ENCODE results near the gene KCNQ2.

Gene KCNQ2

DNA sequence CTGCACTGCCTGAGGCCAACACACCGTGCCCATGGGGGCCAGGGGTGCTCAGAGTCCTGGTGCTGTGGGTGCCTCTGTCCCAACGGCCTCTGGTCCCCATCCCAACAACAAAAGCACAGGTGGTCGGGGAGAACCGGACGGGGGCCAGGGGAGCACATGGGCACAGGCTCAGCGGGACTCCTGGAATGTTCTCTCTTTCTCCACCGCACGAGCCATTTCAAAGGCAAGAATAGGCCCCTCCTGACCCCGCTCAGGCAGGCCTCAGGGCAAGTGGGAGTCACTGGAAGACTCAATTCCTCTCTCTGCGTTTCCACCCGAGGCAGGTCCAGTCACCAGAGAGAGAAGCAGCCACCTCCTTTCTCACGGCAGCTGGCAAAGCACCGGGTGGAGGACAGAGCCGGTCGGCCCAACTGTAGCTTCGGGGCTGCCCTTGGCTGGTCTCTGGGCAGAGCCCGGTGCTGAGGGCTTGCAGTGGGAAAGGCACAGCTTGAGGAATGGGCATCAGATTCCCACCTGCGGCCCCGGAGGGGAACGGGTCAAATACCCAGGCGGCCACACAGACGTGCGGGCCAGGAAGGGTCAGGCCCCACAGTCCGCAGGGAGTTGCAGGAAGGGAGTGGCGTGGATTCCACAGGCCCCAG is 55.2 kb downstream of the KCNQ2 start:
- DNase-seq (ENCODE audit: low read depth), result no peak

DNA sequence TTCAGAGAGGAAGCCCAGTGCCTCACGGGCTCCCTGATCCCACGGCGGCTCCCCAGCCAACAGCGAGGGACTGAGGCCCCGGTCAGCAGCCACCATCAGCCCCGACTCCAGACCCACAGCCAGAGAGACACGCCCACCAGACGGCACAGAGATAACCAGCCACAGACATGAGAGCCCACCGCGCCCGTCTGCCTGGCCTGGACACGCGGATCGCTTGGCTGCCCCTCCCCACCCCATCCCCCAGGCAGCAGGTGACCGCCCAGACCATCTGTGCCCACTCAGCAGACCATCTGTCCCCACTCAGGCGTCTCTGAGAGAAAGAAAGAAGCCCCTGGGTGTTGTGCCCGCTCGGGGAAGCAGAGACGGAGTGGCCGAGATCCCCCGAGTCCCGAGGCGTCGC is 55.8 kb downstream of the KCNQ2 start:
- DNase-seq (ENCODE audit: low read depth), result no peak

DNA sequence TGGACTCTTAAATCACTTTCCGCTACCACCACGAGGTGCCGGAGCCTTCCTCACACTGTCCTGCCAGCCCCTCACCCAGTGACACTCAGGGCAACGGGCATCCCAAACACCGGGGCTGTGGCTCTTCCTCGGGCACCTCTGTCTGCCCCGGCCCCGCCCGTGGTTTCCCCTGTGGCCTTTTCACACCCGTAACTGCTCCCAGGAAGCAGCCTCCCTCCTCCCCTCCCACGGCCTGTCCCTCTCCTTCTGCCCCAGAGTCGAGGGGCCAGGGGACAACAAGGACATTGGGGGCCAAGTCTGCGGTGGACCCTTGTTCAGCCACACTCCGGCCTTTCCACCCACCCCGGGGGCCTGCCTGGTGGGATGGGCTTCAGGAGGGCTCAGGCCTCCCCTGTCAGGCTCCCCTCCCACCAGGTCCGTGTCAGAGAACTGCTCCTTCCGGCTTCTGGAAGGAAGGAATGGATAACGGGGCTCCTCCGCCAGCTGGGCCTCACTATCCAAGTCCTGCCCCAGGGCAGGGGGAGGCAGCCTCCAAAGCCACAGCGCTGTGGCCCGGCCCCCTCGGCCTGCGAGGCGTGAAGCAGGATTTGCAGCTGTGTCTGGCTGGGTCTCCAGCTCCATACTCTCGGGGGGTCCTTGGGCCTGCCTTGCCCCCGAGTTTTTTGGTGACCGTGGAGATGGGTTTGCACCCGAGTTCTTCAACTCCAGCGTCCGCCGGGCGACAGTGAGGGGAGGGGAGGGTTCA is 56.6 kb downstream of the KCNQ2 start:
- DNase-seq (ENCODE audit: low read depth), result no peak

DNA sequence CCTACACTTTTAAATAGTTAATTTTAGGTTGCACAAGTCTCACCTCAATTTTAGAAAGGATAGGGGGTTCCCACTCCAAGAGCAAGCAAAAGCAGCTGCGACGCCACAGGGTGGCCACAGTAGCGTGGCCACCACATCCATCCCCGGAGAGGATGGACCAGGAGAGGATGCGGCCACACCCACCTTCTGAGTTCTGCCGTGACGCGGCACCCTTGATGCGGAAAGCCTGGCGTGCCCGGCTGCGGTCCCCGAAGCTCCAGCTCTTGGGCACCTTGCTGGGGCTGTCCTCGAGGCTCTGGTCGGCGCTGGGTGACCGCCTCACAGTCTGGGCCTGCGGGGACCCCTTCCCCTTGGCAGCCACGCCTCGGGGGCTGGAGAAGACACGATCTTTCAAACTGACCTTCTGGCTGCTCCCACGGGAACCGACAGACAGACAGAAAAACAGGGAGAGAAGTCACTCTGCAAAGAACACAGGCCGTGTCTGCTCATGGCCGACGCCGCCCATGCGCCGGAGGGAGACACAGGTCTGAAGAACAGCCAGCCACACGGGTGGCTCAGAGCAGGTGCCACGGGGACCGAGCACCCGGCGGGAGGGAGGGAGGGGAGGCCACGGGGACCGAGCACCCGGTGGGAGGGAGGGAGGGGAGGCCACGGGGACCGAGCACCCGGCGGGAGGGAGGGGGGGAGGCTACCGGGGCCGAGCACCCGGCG is 57.6 kb downstream of the KCNQ2 start:
- no peak for DNase-seq (ENCODE audit: low read depth)

DNA sequence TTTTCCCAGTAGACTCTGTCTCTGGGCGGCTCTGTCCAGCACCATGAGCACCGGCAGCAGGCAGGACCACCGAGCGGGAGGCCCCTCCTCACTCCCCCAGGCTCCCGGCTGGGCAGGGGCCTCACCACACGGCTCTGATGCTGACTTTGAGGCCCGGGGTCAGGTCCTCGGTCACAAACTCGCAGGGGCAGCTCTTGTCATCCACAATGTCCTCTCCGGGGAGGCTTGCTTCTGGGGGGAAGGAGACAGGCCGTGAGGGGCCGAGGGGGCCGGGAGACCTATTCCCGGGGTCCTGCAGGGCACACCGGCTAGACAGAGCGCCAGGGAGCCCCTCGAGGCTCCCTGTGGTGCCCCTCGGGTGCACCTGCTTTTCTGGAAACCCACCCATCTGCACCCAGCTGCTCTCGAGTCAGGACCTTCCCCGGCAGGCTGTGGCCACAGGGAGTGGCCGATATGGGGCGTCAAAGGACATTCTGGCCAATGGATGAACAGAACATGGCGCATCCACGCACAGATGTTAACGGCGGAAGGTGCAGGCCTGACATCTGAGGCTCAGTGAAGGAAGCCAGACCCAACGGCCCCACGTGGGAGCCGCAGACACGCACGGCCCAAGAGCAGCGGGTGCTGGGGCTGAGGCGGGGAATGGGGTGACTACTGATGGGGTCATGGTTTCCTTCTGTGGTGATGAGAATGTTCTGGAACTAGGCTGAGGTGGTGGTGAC is 58.3 kb downstream of the KCNQ2 start:
- no peak for DNase-seq (ENCODE audit: low read depth)

DNA sequence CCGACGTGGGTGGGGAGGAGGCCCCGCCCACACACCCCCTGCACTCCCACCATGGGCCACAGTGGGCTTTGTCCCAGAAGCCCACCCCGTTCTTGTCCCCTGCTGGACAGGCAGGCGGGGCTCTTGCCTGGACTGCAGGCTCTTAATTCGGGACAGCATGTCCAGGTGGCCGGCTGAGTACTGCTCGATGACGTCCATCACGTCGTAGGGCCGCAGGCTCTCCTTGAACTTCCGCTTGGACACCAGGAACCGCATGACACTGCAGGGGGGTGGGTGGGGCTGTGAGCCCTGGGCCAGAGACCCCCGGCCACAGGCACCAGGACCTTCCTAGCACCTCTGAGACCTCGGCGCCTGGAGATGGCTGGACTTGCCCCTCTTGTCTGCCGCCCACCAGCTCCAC is 59.1 kb downstream of the KCNQ2 start:
- no peak for DNase-seq (ENCODE audit: low read depth)

DNA sequence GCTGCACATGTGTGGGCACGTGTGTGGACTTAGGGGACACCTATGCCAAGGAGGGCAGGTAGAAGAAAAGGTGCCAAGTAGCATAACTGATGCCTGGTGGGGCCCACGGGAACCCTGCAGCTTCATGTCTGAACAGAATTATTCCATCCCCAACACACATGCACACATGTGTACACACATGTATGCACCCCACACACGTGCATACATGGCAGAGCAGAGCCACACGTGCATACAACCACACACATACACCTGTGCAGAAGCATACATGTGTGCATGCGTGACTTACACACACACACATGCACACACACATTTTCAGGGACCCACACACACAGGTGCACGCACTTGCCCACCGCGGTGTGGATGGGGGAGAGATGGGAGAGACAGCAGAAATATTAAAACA is 59.6 kb downstream of the KCNQ2 start:
- no peak for DNase-seq (ENCODE audit: low read depth)

DNA sequence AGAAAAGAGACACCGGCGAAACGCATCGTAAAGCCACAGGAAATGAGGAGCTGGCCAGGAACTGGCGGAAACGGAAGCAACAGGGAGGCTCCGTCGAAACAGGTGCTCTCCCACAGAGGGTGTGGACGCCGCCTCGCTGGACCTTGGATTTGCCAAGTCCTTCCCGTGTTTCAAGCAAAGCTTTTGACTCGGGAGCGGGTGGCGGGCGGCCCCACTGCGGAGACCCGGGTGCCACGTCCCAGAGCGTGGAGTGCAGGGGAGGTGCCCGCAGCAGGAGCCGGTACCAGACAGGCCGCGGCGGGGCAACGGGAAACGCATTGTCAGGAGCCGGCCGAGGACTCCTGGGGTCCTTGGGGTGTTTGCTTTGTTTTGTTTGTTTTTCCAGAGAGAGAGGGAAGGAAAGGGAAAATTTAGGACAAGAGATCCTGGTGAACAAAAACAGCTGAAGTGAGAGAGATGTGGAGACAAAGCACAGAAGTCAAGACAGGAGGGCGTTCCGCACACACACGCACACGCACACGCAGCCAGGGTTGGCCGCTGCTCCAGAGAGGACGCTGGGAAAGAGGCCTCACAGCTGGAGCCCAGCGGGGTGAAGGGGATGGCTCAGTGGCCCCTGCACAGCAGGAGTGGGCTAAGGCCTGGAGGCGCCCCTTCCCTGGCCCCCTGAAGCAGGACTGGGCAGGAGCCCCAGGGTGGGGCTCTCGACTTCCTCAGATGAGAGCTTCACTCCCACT is 60.4 kb downstream of the KCNQ2 start:
- DNase-seq (ENCODE audit: low read depth), result no peak

DNA sequence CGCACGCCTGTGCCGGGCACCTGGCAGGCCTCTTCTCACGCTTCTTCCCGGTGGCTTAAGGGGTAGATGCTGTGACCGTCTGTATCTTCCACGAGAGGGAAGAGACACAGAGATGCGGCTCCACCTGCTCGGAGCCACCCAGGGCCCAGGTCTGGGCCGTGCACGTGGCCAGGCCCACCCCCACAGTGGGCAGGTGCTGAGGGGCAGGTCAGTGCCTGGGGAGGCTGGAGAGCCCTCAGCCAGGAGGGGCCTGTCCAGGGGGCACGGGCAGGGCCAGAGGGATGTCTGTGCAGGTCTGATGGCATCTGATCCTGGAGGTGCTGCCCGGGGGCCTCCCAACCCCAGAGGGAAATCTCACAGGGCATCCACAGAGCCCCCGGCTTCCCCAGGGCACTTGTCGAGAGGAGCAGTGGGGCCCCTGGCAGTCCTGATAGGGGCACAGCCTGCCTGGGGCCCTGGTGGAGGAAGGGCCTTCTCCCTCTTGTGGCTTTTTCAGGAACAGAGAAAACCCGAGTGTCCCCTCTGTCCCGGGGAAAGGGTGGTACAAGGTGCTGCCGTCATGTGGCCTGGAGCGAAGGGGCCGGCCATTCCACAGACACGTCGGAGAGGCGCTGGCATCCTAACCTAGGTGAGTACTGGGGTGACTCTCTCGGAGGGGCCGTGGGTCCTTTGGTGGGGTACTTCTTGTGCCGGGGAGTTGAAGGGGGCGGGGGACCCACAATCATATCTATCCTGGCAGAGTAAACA is 61.1 kb downstream of the KCNQ2 start:
- no peak for DNase-seq (ENCODE audit: low read depth)

DNA sequence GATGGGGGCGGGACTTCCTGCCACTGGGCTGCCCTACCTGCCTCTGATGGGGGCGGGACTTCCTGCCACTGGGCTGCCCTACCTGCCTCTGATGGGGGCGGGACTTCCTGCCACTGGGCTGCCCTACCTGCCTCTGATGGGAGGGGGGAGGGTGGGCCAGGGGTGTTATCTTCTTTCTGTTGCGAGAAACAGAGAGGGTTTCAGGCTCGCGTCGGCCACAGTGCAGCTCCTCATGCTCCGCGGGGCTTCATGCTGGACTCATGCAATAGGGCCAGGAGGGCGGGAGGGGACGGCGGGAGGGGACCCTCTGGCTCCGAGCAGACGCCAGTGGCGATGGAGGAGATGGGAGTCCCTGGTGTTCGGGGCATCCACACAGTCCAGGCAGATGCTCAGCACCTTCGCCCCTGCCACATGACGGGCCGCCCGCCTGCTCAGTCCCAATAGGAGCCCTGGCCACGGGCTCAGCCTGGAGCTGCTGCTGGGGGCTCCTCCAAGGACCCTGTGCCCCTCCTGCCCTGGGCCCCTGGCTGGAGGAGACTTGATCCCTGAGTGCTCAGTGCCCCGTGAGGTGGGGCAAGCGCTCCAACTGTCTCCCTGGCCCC is 62.5 kb downstream of the KCNQ2 start:
- DNase-seq (ENCODE audit: low read depth), result no peak

DNA sequence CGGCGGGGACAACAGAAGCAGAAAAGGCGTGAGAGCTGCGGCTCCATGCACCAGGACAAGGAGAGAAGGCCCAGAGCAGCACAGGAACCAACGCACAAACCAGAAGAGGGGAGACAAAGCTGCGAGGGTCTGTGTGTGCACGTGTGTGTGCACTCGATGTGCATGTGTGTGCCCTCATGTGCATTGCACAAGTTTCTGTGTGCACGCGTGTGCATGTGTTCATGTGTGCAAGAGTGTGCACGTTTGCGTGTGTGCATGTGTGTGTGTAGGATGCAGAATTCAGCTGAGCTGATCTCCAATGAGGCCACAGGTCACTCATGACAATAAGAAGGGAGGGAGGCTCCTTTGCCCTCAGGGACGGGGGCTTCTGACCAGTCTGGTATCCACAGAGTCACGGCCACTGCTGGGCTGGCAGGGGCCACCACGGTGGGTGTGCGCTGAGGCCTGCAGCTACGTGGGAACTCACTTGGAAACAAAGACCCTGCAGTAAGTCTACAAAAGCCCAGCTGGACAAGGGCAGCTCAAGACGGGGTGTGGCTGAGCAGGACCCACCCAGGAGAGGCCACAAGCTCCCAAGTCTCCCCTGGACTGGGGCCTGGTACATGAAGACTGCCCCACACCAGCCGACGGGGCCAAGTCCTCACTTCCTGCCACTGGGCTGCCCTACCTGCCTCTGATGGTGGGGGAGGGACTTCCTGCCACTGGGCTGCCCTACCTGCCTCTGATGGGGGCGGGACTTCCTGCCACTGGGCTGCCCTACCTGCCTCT is 63.2 kb downstream of the KCNQ2 start:
- no peak for DNase-seq (ENCODE audit: low read depth)

DNA sequence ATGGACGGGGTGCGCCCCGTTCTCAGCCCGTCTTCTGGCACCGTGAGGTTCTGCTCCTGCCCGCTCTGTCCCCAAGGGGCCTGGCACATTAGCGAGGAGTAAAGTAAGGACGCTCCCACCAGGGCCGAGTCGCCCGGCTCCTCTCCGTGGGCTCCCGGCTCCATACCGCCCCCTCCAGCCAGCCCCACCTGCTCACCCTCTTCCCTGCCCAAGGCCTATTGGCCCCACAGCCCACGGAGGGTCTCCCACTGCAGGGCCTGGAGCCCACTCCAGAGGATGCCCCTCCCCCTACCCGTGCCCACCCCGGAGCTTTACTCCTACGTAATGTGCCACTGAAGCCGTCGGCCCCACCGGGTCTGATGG is 63.8 kb downstream of the KCNQ2 start:
- no peak for DNase-seq (ENCODE audit: low read depth)

DNA sequence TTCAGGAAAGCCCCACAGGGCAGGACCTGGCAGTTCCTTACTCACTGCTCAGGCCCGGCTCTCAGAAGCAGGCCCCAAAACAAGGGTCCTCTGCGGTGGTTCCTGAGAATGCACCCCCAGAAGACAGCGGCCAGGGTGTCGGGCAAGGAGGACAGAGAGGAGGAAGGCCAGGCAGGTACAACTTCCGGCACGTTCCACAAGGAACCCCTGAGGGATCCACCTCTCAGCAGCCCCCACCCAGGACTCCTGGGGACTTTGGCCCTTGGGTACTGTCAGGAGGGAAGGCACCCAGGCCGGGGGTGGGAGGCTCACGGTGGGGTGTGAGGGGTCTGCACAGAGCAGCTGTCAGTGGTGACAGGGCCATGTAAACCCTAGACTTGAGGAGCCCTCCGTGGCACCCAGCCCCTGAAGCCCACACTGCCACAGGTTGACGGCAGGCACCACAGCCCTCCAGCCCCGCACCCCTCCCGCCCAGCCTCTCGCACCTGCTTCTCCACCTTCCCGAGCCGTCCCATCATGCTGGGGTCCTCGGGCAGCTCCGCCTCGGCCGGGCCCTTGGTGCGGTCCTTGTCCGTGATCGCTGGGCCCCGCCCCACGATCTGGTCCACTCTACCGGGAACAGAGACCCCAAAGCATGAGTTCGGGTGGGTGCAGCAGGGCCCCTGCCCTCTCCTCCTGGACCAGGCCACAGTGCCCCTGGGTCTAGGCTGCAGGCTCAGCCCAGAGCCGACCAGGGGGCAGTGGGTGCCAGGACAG is 64.3 kb downstream of the KCNQ2 start:
- no peak for DNase-seq (ENCODE audit: low read depth)

DNA sequence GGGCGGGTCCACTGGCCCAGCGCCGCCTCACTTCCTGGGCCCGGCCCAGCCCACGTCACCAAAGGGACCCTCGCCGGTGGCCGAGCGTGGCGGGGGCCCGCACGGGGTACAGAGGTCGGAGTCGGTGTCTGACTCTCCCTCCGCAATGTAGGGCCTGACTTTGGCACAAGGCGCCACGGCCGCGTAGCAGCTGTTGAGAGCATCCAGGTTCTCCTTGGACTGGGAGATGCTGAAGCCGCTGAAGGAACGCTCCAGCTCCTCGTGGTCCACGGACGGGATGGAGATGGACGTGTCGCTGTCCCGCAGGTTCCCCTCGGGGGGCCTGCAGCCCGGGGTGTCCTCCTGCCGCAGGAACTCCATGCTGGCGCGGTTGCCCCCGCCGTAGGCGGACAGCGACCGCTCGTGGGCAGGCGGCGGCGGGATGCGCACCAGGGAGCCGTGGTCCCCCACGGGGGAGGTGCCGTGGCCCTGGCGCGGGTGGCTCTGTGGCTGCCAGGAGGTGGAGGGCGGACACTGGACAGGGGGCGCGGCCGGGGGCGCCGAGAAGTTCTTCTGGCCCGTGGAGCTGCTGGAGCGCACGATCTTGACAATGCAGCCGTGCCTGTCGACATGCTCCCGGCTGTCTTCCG is 65.7 kb downstream of the KCNQ2 start:
- DNase-seq (ENCODE audit: low read depth), result no peak

DNA sequence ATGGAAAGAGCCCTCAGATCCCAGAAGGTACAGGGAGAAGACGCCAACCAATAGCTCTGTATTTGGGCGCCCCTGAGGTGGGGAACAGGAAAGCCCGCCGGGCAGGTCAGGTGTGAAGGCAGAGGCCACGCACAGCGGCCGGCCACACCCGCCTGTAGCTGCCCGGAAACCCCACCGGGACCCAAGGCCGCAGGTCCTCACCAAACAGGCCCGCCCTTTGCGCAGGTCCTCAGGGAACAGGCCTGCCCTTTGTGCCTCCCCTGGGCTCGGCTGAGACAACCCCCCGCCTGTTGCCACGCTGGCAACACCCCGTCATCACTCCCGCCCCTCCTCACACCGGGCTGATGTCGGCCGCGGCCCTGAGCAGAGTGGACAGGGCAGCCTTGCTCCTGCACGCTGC is 66.4 kb downstream of the KCNQ2 start:
- DNase-seq (ENCODE audit: low read depth), result no peak

DNA sequence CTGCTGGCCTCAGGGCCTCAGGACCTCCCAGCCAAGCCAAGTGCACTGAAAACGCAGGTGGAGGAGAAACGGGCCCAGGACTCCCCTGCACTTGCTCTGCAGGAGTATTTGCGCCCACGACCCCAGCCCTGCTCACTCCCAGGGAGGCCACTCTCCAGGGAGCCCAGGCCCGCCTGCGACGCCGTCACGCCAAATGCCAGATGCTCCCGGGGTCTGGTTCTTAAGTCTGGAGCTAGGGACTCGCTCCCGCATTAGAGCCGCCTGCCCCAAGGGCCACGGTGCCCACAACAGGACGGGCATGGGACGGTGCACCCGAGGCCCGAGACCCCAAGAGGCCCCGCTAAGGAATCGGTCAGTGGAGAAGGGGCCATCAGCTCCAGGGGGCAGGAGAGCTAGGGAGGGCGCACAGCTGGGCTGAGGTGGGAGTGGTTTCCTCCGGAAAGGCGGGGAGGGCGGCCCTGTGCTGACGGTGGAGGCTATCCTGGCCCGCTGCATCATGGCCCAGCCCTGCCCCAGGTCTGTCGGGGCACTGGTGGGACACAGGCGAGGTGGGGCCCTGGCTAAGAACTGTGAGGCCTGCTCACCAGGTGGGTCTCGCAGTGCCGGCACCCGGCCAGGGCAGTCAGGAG is 67.2 kb downstream of the KCNQ2 start:
- no peak for DNase-seq (ENCODE audit: low read depth)

DNA sequence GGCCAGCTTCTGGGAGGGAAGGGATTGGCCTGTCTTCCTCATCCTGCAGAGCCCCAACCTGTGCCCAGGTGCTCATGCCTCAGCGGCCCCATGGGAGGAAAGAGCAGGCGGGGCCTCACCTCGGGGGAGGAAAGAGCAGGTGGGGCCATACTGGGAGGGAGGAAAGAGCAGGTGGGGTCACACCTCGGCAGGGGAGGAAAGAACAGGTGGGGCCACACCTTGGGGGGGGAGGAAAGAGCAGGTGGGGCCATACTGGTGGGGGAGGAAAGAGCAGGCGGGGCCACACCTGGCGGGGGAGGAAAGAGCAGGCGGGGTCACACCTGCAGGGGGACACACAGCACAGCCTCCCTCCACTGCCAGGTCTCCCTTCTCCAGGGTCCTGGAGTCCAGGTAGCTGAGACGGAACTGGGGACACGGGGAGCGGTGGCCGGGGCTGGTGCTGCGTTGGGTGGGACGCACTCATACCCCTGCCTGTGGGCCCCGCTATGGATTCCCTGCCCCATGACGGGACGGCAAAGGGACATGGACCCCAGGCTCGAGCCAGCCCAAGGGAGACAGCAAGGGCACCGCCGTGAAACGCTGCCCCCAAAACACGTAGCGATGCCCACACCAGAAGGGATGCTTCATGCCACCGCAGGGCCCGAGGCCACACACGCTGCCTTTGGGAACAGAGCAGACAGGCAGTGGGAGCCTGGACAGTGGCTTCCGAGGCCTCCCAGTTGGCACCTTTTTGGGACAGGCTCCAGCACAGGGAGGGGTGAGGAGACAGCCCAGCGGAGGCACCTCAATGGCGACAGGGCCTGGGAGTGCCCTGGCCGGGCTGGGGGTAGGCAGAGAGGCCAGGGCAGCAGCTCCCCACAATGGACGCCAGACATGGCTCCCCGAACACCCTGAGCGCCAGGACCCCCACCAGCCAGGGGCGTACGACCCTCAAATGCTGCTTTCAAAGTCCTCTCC is 68.0 kb downstream of the KCNQ2 start:
- no peak for DNase-seq (ENCODE audit: low read depth)
